GM11168 (cell line): ENCODE measurements around the gene PURB.

Experiments used
- in situ Hi-C: fragments of 300-500 bp; cut with MboI; formaldehyde crosslinking; loops from one replicate; pipeline ENCODE4 v1.12.0; 2022; ENCODE audit warnings: low sequenced_read_pairs; ENCODE audit not compliant: unreplicated experiment

PURB gene

GRCh38 chr7:44885394-44886317 is at the start of gene PURB:
TSS of gene PURB (minus strand) at chr7:44885530. CDS start at chr7:44885348, 182 bp downstream.
- in situ Hi-C loops: no loop called here

DNA sequence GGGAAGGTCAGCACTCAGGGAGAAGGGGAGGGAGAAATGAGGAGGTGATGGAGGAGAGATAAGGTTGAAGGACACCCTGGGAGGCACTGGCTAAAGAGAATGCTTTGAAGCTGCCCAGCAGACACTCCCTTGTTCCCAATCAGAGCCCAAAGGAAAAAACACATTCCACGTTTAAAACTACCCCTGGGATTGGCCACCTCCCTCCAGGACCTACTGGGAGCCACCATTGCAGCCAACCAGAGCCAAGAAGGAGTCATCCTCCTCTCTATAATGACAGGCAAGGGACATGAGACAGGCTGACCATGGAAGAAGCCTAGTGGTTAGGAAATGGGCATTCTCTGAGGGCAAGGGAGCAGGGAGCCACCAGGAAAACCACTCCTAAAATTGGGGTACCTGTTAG is 49.7 kb upstream of the PURB start:
- in situ Hi-C loops: loop anchor here (25.0 kb wide), 1 partner anchor 348 kb away; the partner anchor contains the start of gene TMED4

GRCh38 chr7:44934510-44934909 is 49.2 kb upstream of the PURB start:
- in situ Hi-C loops: loop anchor here (25.0 kb wide), 1 partner anchor 347 kb away; the partner anchor contains the start of gene TMED4

DNA sequence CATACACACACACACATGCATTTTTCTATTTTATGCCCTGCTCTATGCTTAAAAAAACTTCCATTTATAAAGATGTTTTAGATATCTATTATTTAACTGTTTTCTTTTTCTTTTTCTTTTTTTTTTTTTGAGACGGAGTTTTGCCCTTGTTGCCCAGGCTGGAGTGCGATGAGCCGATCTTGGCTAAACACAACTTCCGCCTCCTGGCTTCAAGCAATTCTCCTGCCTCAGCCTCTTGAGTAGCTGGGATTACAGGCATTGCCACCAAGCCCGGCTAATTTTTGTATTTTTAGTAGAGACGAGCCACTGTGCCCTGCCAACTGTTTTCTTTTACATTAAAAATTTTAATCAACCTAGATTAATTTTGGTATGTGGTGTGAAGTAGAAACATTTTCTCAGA is 45.6 kb upstream of the PURB start:
- in situ Hi-C loops: loop anchor here (25.0 kb wide), 1 partner anchor 344 kb away; the partner anchor contains the start of gene TMED4

GRCh38 chr7:44922351-44922694 is 37.0 kb upstream of the PURB start:
- in situ Hi-C loops: no loop called here

DNA sequence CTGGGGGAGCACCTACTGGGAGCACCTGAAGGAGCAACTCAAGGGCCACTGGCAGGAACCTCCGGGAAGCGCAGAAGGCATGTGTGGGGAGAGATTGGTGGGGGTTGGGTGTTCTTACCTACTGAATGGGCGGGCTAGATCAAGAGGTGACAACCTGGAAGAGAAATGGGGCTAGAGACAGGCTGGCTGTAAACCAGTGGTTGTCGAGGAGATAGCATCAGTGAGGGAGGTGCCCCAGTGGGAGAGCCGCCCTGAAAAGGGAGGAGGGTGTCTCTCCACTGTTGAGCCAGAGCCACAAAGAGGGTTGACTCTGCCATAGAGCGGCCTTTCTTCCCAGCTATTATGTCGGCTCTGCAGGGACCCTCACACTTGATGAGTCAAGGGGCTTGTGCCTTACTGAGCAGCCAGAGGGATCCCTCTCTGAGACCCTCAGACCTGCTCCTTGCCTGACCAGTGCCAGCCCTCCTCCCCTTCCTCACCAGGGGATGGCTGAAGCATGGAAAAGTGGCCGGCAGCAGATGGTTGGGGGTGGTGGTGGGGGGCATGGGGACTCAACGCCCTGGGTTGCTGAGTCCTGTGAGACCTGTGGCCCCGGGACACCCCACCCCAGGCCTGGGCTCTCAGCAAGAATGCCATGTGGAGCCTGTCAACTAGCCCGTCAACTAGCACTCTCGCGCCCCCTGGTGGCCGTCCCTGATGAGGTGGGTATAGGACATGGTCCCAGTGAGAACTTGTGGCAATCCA is 36.4 kb upstream of the PURB start:
- in situ Hi-C loops: no loop called here

DNA sequence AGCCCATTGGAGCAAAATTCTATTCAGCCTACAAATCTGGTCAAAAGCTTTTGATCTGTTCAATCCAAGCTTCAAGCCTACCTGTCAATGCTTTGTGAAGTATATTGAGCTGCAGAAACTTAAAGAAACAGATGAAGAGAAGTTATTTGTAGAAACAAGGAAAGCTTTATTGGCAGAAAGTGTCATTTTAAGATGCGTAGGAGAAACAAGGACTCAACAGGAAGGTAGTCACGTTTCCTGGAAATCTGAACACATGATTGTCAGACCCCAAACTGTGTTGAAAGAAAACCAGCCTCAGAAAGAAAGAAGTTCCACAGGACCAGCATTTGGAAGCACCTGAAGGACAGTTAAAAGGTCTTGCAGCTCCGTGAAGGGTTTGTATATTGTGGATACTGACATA is 34.8 kb upstream of the PURB start:
- in situ Hi-C loops: no loop called here

- in situ Hi-C loops: no loop called here
These were observed 32.7 kb upstream of the PURB start for GRCh38 chr7:44918029-44918428.

- in situ Hi-C loops: no loop called here
These were observed 32.1 kb upstream of the PURB start for GRCh38 chr7:44917465-44917864.

DNA sequence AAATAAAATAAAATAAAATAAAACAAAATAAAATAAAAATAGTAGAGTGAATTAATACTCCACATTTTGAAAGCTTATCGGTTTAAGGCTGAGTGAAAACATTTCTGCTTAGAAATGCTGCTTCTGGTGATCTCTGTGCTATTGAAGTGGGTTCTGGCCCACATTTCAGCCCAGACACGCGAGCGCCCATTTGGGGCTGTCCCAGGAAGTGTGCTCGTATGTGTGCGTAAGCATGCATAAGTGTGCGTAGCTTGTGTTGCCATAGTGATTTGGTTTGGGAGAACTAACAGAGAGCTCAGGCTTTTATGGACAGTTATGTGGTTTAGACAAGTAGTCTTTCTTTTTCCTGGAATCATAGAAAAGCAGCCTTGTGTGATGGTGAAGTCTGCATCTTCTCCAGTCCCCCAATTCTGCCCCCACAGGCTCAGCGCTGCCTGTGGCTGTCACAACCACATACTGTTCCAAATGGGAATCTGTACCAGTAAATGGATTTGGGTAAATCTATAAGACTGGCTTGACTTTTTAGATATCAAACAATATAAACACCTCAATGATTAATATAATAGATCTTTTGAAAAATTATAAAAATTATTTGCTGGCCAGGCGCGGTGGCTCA is 29.8 kb upstream of the PURB start:
- in situ Hi-C loops: no loop called here

- in situ Hi-C loops: no loop called here
These were observed 27.5 kb upstream of the PURB start for GRCh38 chr7:44912775-44913347.

GRCh38 chr7:44911911-44912310 is 26.6 kb upstream of the PURB start:
- in situ Hi-C loops: no loop called here

GRCh38 chr7:44909596-44910389 is 24.5 kb upstream of the PURB start:
- in situ Hi-C loops: no loop called here

- in situ Hi-C loops: no loop called here
These were observed 21.6 kb upstream of the PURB start for GRCh38 chr7:44906965-44907364.

- in situ Hi-C loops: no loop called here
These were observed 19.8 kb upstream of the PURB start for GRCh38 chr7:44905002-44905635.

GRCh38 chr7:44899443-44899842 is 14.1 kb upstream of the PURB start:
- in situ Hi-C loops: no loop called here

DNA sequence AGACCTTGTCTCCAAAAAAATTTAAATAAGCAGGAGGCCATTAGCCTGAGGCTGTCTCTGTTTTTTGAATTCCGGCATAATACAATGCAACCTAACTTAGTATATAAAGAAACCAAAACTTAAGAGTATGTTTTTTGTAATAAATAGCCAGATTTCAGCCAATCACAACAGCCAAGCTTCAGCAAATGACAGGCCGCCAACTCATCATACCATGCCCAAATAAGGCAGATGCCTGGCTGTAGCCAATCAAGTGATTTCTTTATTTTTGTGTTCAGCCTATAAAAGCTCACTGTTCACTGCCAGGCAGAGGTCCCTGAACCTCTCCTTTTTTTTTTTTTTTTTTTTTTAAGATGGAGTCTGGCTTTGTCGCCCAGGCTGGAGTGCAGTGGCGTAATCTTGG is 12.7 kb upstream of the PURB start:
- in situ Hi-C loops: no loop called here

DNA sequence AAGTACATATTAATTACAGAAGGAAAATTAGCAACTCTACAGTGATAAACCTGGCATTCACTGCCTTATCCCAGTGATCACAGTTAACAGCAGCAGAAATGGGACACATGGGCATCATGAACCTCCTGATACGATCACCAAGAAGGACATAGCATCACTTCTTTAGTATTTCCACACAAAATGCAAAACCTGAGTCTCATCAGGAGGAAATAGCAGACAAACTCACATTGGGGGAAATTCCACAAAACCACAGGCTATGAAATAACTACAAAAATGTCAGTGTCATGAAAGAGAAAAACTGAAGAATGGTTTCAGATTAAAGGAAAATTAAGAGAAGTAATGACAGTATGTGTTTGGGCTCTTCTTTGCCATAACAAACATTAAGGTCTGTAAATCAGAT is 12.0 kb upstream of the PURB start:
- in situ Hi-C loops: no loop called here

DNA sequence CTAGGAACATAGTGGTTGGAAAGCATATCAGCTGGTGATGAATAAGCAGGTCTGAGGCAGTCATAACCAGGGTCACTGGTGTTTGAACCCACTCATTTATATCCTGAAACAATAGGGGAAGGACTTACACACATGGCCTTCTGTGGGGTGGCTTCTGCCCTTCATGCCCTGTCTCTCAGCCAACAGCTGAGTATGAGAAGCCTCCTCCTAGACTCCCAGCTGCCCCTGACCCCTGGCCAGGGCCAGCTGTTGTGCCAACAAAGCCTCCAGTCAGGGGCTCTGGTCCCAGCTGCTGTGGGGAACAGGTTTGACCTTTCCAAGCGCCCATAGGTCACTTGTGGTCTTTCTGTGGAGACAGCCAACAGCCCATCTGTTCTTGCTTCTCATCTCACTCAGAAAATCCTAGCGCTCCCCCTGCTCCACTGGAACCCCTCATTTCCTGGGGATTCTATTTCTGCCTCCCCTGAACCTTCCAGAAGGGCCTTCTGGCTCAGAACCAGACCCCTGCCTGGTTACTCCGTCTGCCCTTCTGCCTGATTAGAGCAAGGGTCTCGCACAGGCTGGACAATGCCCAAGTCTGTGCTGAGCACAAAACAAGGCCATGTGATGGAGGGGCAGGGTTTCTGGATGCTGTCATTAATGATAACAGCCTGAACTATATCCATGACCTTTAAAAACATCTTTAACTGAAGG is 9.7 kb upstream of the PURB start:
- in situ Hi-C loops: no loop called here
